Neuron (in vitro differentiated cells): Measurements from ENCODE around the gene VILL.

Experiments used
- H2AFZ ChIP-seq: one replicate; pipeline ENCODE4 v1.6.1; 2013; ENCODE audit warnings: low read depth, mild to moderate bottlenecking, inconsistent platforms, low read length, moderate library complexity
- H3K27me3 ChIP-seq: one replicate; pipeline ENCODE4 v1.6.1; 2013; ENCODE audit warnings: low read length; ENCODE audit not compliant: insufficient read depth
- H3K36me3 ChIP-seq: one replicate; pipeline ENCODE4 v1.6.1; 2013; ENCODE audit warnings: low read length; ENCODE audit not compliant: insufficient read depth
- H3K4me1 ChIP-seq: one replicate; pipeline ENCODE4 v1.6.1; 2013; ENCODE audit warnings: low read length; ENCODE audit not compliant: insufficient read depth
- H3K4me3 ChIP-seq: 2 replicates; pipeline ENCODE4 v1.5.1; 2013; ENCODE audit warnings: mild to moderate bottlenecking, low read length, moderate library complexity
- H3K9me3 ChIP-seq: one replicate; pipeline ENCODE4 v1.6.1; 2013; ENCODE audit warnings: low read length

Gene VILL

DNA sequence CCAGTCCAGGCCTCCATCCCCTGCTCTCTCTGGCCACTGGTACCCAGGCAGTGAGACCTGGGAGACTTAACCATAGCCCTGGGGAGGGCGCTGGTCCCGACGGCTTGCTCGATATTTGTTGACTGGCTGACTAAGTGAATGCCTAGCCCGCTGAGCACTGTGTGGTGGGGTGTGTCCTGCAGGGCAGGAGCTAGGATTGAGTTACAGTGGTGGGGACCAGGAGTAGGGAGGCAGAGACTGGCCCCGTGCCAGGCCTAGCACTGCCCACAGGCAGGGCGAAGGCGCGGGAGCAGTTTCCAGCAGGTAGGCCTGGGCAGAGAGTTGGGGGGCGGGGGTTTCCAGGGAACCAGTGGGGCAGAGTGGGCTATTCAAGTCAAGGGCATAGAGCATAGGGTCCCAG is at the start of gene VILL:
TSS of gene VILL (plus strand) at position 260 of the 400 bp plus-strand sequence. CDS start 2,887 bp downstream, outside the sequence.
- Histone ChIP-seq H3K4me3 (no peak within 1 kb of the TSS), H3K36me3 (no peaks in the 10 kb centered on the region), H2AFZ (no peak within 1 kb of the TSS), H3K27me3 (peaks cover 23% of the 10 kb centered on the region), H3K9me3 (no peaks in the 10 kb centered on the region), H3K4me1 (no peaks in the 10 kb centered on the region)

DNA sequence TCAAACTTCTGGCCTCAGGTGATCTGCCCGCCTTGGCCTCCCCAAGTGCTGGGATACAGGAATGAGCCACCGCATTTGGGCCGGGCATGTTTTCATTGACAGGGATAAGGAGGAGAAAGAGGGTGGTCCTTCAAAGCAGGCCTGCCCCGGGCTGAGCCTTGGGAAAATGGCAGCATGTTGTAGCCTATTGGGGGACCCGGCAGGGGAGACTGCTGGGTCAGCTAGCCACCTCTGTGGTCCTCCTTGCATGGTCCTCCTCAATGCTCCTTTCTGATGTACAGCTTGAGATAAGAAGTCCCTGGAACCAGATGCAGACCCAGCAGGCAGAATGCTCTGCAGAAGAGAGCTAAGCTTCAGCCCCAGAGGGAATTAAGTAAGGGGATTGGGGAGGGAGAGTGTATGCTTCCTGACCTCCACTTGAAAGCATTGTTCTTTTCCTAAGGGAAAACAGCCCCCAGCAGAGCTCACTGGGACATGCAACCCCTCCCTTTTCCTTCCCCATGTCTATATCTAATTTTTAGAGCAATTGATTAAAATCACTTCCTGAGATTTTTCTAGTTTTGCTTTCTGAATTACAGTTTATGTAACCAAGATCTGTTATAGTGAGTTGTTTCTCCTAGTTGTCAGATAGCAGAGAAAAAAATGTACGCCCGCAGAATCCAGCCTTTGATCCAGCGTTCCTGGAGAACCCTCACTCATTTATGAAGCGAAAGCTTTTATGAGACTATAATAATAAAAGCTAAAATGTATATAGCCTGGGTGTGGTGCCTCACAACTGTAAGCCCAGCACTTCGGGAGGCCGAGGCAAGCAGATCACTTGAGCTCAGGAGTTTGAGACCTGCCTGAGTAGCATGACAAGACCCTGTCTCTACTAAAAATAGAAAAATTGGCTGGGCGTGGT is 48.7 kb upstream of the VILL start:
- Histone ChIP-seq H3K4me3 (no peak overlapping the region), H3K36me3 (no peaks in the 10 kb centered on the region), H3K9me3 (no peaks in the 10 kb centered on the region), H2AFZ (no peak overlapping the region), H3K27me3 (no peaks in the 10 kb centered on the region), H3K4me1 (peaks cover 8% of the 10 kb centered on the region)

DNA sequence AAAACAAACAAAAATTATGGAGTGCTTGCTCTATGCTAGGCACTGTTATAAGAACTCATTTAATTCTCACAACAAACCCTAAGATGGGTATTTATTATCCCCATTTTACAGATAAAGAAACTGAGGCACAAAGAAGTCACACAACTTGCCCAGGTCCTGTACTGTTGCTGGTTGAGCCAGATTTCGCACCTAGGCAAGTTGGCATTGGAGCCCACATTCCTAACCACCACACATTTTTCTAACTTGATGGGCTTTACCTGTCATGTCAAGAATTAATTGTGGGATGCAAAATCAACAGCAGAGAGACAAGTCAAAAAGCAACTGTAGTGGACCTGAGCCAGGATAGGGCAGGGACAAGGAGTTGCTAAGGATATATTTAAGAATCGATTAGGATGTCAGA is 47.9 kb upstream of the VILL start:
- H3K4me3 ChIP-seq = no peak overlapping the region
- H3K36me3 ChIP-seq = no peaks in the 10 kb centered on the region
- H3K9me3 ChIP-seq = no peaks in the 10 kb centered on the region
- no peak overlapping the region for H2AFZ ChIP-seq
- peaks cover 8% of the 10 kb centered on the region for H3K4me1 ChIP-seq
- no peaks in the 10 kb centered on the region for H3K27me3 ChIP-seq

DNA sequence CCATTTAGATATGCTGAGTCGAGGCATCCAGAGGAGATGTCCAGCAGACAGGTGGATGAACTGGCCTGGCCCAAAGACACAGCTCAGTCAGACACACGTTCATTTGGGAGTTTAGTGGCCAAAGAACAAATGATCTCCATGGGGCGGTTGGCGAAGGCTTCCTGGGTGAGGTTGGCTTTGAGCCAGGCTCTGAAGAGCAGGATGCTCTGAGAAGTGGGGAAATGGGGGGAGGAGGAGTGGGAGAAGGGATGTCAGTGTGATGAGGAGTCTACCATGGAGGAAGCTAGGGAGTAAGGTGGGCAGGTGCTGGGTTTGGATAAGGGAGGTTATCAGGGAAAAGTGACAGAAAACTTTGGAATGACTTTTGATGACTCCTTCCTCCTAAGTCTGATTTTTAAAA is 47.5 kb upstream of the VILL start:
- Histone ChIP-seq H3K4me1 (peaks cover 8% of the 10 kb centered on the region), H2AFZ (no peak overlapping the region), H3K27me3 (no peaks in the 10 kb centered on the region), H3K9me3 (no peaks in the 10 kb centered on the region), H3K4me3 (no peak overlapping the region), H3K36me3 (no peaks in the 10 kb centered on the region)

GRCh38 chr3:37943631-37944314 is 46.8 kb upstream of the VILL start:
- no peaks in the 10 kb centered on the region for H3K36me3 ChIP-seq
- no peaks in the 10 kb centered on the region for H3K9me3 ChIP-seq
- H2AFZ ChIP-seq = no peak overlapping the region
- H3K27me3 ChIP-seq = no peaks in the 10 kb centered on the region
- H3K4me1 ChIP-seq = peaks cover 8% of the 10 kb centered on the region
- no peak overlapping the region for H3K4me3 ChIP-seq

DNA sequence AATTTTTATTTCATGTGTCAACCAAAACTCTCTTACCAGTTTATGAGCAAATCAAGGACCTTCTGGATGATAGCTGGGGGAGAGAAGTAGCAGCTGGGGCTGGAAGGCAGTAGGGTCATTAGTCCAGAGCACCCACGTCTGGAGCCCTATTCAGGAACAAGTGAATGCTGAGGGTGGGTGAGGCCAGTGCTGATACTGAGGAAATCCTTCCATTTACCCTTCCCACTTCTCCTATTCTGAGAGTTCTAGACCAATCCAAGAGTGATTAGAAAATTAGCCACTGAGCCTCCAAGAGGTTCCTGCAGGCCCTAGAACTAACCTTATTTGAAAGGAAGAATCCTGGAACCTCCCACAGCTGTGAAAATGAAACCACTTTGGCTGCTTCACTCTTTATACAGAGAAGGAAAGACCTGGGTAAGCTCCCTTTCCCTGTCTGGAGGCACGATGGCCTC is 46.2 kb upstream of the VILL start:
- Histone ChIP-seq H3K9me3 (no peaks in the 10 kb centered on the region), H3K27me3 (no peaks in the 10 kb centered on the region), H2AFZ (no peak overlapping the region), H3K36me3 (peaks cover 3% of the 10 kb centered on the region), H3K4me3 (no peak overlapping the region), H3K4me1 (peaks cover 8% of the 10 kb centered on the region)

- H3K9me3 ChIP-seq = peaks cover 2% of the 10 kb centered on the region
- H3K27me3 ChIP-seq = no peaks in the 10 kb centered on the region
- peaks cover 8% of the 10 kb centered on the region for H3K4me1 ChIP-seq
- peaks cover 9% of the 10 kb centered on the region for H3K36me3 ChIP-seq
- H3K4me3 ChIP-seq = no peak overlapping the region
- no peak overlapping the region for H2AFZ ChIP-seq
Measured at GRCh38 chr3:37945156-37945806, 45.3 kb upstream of the VILL start.

GRCh38 chr3:37945807-37946530 is 44.6 kb upstream of the VILL start:
- no peaks in the 10 kb centered on the region for H3K27me3 ChIP-seq
- peaks cover 8% of the 10 kb centered on the region for H3K4me1 ChIP-seq
- H3K36me3 ChIP-seq = peaks cover 11% of the 10 kb centered on the region
- H3K4me3 ChIP-seq = no peak overlapping the region
- H2AFZ ChIP-seq = no peak overlapping the region
- peaks cover 2% of the 10 kb centered on the region for H3K9me3 ChIP-seq

DNA sequence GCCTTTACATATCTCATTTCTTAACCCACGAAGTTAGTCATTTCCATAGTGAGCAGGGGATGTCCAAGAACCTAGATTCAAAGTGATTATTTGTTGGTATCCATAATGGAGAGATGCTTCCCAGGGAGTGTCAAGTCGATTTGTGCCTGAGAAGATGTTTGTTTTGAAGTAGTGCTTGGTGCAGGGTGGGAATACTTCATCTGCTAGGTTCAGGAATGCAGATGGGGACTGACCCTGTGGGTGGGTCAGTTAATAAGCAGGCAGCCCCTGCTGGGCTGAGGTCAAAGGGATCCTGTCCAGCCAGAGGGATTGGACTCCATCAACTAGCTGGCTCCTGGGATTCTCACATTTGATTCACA is 44.1 kb upstream of the VILL start:
- no peak overlapping the region for H2AFZ ChIP-seq
- H3K36me3 ChIP-seq = peaks cover 11% of the 10 kb centered on the region
- peaks cover 8% of the 10 kb centered on the region for H3K4me1 ChIP-seq
- H3K9me3 ChIP-seq = peaks cover 2% of the 10 kb centered on the region
- no peak overlapping the region for H3K4me3 ChIP-seq
- H3K27me3 ChIP-seq = no peaks in the 10 kb centered on the region

GRCh38 chr3:37949866-37950265 is 40.7 kb upstream of the VILL start:
- H3K4me1 ChIP-seq = peaks cover 8% of the 10 kb centered on the region
- no peaks in the 10 kb centered on the region for H3K27me3 ChIP-seq
- H3K36me3 ChIP-seq = peaks cover 17% of the 10 kb centered on the region
- no peak overlapping the region for H2AFZ ChIP-seq
- no peak overlapping the region for H3K4me3 ChIP-seq
- H3K9me3 ChIP-seq = peaks cover 5% of the 10 kb centered on the region

- Histone ChIP-seq H3K27me3 (no peaks in the 10 kb centered on the region), H3K4me3 (no peak overlapping the region), H3K36me3 (peaks cover 20% of the 10 kb centered on the region), H2AFZ (no peak overlapping the region), H3K9me3 (peaks cover 5% of the 10 kb centered on the region), H3K4me1 (peaks cover 7% of the 10 kb centered on the region)
Measured at GRCh38 chr3:37952564-37952963, 38.0 kb upstream of the VILL start.

DNA sequence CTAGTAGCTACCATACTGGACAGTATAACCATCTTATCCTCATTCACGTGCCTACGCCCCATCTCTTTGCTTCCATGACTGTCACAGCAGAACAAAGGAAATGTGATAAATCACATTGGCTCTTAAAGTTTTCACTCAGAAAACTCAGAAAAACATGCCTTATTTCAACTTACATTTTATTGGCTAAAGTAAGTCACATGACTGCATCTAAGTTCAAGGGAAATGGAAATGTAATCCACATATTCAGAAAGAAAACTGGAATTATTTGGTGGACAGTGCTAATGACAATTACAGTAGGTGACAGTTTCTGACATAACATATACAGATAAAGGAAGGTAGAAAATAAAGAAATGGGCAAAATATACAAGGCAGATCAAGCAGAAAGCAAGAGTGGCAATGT is 37.4 kb upstream of the VILL start:
- Histone ChIP-seq H2AFZ (no peak overlapping the region), H3K4me3 (no peak overlapping the region), H3K27me3 (no peaks in the 10 kb centered on the region), H3K36me3 (peaks cover 20% of the 10 kb centered on the region), H3K4me1 (peaks cover 7% of the 10 kb centered on the region), H3K9me3 (peaks cover 5% of the 10 kb centered on the region)
